Muscle of back (tissue), 11 donors: ENCODE results near the gene CDH23. TPM values are rescaled to one million over a fixed set of nuclear protein-coding genes. Genes with fewer than 3 reads are reported as not detected.

Experiments used
- DNase-seq, 3 donors: peaks; one replicate each; pipeline versions ENCODE4 v3.0.0 to v3.0.0-alpha.2; 2013
- polyA plus RNA-seq, 10 donors: library from polyadenylated mRNA; unstranded; fragments of 120-200 nt; gene quantifications; one replicate each; pipeline ENCODE4 v1.2.1, GENCODE V29; 2013; ENCODE audit not compliant: insufficient read length in 10 of 10

CDH23 gene
- polyA plus RNA-seq, 10 donors: 3.1 to 5.7 (median 4.1) TPM

GRCh38 chr10:71774916-71775702 is 378.4 kb downstream of the CDH23 start:
- no peak for DNase-seq

GRCh38 chr10:71776481-71776925 is 379.8 kb downstream of the CDH23 start:
- no peak for DNase-seq

GRCh38 chr10:71777213-71777985 is 380.7 kb downstream of the CDH23 start:
- DNase-seq: no peak

GRCh38 chr10:71778071-71778825 is 381.5 kb downstream of the CDH23 start:
- DNase-seq: no peak

GRCh38 chr10:71779641-71780040 is 382.9 kb downstream of the CDH23 start:
- DNase-seq: no peak

- no peak for DNase-seq
Observed at GRCh38 chr10:71780156-71780555, 383.4 kb downstream of the CDH23 start.

GRCh38 chr10:71780719-71781118 is 384.0 kb downstream of the CDH23 start:
- DNase-seq: no peak

- no peak for DNase-seq
Observed at GRCh38 chr10:71782221-71782916, 385.6 kb downstream of the CDH23 start.

GRCh38 chr10:71782917-71783490 is 386.3 kb downstream of the CDH23 start:
- peak in 1 of 3 donors; percentile 33 for DNase-seq

GRCh38 chr10:71783917-71784678 is 387.4 kb downstream of the CDH23 start:
- no peak for DNase-seq

- DNase-seq: no peak
Observed at GRCh38 chr10:71784679-71785272, 388.1 kb downstream of the CDH23 start.

GRCh38 chr10:71788954-71789353 is 392.2 kb downstream of the CDH23 start:
- no peak for DNase-seq

- DNase-seq: no peak
Observed at GRCh38 chr10:71789871-71790270, 393.2 kb downstream of the CDH23 start.

- no peak for DNase-seq
Observed at GRCh38 chr10:71790749-71791440, 394.2 kb downstream of the CDH23 start.

- DNase-seq: peak in 2 of 3 donors; percentile 47 to 71
Observed at GRCh38 chr10:71795248-71795647, 398.5 kb downstream of the CDH23 start.

- DNase-seq: no peak
Observed at GRCh38 chr10:71796749-71797405, 400.2 kb downstream of the CDH23 start.

GRCh38 chr10:71797533-71798307 is 401.0 kb downstream of the CDH23 start:
- no peak for DNase-seq

GRCh38 chr10:71798308-71798624 is 401.5 kb downstream of the CDH23 start:
- no peak for DNase-seq
